A673 (cell line): ENCODE data around the gene AGGF1.

Source experiments
- CTCF ChIP-seq: fragments of 300-800, 200-600 bp; sonication (generic); conservative IDR thresholded peaks from 2 replicates; pipeline ENCODE4 v1.5.1; 2017; ENCODE audit warnings: low read depth, mild to moderate bottlenecking, antibody characterized with exemption, low read length, moderate library complexity, mixed read lengths
- EZH2 ChIP-seq: fragments of 200-600 bp; sonication (generic); IDR thresholded peaks from 2 replicates; pipeline ENCODE4 v1.6.1; 2017; ENCODE audit warnings: borderline replicate concordance, low read depth, mild to moderate bottlenecking, mixed read lengths, antibody characterized with exemption, low read length; ENCODE audit not compliant: poor library complexity, severe bottlenecking

GRCh38 chr5:76986825-76987526 lies 43.2 kb upstream of the AGGF1 start:
- TF ChIP-seq CTCF (no peak), EZH2 (no peak)
